ENCODE measurements around the gene SLC26A2. TPM values are rescaled to one million over a fixed set of nuclear protein-coding genes. Genes with fewer than 3 reads are reported as not detected.

SLC26A2 gene
- total RNA-seq, 1 experiment from 2014 or later: 111 TPM

DNA sequence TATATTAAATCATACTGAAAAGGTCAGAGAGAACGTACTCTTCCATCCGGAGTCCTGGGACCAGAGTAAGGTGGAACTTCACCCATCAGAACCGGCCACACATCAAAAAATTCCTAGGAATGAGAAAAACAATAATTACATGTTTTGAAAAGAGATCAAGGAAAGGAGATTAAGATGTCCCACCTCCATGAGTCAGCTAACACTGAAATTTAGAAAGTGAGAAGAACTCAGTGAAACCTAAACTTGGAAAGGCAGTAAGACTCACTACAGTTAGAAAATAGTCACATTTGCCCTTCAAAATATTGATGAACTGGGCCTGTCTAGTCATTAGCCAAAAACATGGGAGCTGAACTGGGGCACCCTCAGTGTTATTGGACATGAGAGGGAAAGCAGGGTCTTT, 39.0 kb upstream of the SLC26A2 start:
- POLR2A ChIA-PET: no interaction called here
- in situ Hi-C loops (cut with HindIII; ENCODE audit: low pct_unique_long_range_greater_than_20kb, low sequenced_read_pairs): no loop called here

GRCh38 chr5:149922950-149923349, 37.6 kb upstream of the SLC26A2 start:
- ChIA-PET POLR2A (interaction anchor here (0.6 kb wide), 1 partner anchor 23 kb away, joined by 7 read pairs; no protein-coding TSS in a partner anchor), CTCF (no interaction called here)
- H3K27ac ChIP-seq (ENCODE audit: low read length): no peak overlapping the region
- no peak overlapping the region for H3K4me3 ChIP-seq (ENCODE audit: low read depth in 2 of 2, low read length in 2 of 2)
- no peaks in the 10 kb centered on the region for H3K27me3 ChIP-seq (ENCODE audit: control insufficient read depth, insufficient read depth, low read length)
- TF ChIP-seq TCF7L2 (IDR thresholded peaks at IDR 0.05; ENCODE audit: low read depth, low read length): no peak
- no peak for TF ChIP-seq SIN3A (IDR thresholded peaks at IDR 0.05; ENCODE audit: borderline replicate concordance, insufficient read depth, low read depth, low read length)
- TF ChIP-seq POLR2AphosphoS5 (IDR thresholded peaks at IDR 0.05; ENCODE audit: low read depth, low read length): no peak
- TF ChIP-seq, protein P1, sequence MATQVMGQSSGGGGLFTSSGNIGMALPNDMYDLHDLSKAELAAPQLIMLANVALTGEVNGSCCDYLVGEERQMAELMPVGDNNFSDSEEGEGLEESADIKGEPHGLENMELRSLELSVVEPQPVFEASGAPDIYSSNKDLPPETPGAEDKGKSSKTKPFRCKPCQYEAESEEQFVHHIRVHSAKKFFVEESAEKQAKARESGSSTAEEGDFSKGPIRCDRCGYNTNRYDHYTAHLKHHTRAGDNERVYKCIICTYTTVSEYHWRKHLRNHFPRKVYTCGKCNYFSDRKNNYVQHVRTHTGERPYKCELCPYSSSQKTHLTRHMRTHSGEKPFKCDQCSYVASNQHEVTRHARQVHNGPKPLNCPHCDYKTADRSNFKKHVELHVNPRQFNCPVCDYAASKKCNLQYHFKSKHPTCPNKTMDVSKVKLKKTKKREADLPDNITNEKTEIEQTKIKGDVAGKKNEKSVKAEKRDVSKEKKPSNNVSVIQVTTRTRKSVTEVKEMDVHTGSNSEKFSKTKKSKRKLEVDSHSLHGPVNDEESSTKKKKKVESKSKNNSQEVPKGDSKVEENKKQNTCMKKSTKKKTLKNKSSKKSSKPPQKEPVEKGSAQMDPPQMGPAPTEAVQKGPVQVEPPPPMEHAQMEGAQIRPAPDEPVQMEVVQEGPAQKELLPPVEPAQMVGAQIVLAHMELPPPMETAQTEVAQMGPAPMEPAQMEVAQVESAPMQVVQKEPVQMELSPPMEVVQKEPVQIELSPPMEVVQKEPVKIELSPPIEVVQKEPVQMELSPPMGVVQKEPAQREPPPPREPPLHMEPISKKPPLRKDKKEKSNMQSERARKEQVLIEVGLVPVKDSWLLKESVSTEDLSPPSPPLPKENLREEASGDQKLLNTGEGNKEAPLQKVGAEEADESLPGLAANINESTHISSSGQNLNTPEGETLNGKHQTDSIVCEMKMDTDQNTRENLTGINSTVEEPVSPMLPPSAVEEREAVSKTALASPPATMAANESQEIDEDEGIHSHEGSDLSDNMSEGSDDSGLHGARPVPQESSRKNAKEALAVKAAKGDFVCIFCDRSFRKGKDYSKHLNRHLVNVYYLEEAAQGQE (IDR thresholded peaks at IDR 0.05; ENCODE audit: insufficient read depth in 1 of 2, low read depth in 2 of 2, low read length in 1 of 2): no peak
- TF ChIP-seq, protein P2, sequence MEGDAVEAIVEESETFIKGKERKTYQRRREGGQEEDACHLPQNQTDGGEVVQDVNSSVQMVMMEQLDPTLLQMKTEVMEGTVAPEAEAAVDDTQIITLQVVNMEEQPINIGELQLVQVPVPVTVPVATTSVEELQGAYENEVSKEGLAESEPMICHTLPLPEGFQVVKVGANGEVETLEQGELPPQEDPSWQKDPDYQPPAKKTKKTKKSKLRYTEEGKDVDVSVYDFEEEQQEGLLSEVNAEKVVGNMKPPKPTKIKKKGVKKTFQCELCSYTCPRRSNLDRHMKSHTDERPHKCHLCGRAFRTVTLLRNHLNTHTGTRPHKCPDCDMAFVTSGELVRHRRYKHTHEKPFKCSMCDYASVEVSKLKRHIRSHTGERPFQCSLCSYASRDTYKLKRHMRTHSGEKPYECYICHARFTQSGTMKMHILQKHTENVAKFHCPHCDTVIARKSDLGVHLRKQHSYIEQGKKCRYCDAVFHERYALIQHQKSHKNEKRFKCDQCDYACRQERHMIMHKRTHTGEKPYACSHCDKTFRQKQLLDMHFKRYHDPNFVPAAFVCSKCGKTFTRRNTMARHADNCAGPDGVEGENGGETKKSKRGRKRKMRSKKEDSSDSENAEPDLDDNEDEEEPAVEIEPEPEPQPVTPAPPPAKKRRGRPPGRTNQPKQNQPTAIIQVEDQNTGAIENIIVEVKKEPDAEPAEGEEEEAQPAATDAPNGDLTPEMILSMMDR (IDR thresholded peaks at IDR 0.05): no peak
- H3K9me3 ChIP-seq (ENCODE audit: control insufficient read depth, insufficient read depth, low read depth, low read length): no peaks in the 10 kb centered on the region
- H3K36me3 ChIP-seq (ENCODE audit: control insufficient read depth, insufficient read depth, low read length): no peaks in the 10 kb centered on the region
- in situ Hi-C loops (cut with HindIII; ENCODE audit: low pct_unique_long_range_greater_than_20kb, low sequenced_read_pairs) (no loop called here), intact Hi-C loops (cut with micrococcal nuclease; ENCODE audit: unreplicated experiment) (no loop called here)
- no peaks in the 10 kb centered on the region for H3K4me1 ChIP-seq (ENCODE audit: control insufficient read depth, insufficient read depth, low read length)
- DNase-seq (ENCODE audit: low read depth, low spot score) (no peak), ATAC-seq (no peak)
- no TSS peak for BruUV-seq (replicated peaks)

More for the DNA sequence above, 39.0 kb upstream of the SLC26A2 start:
- Histone ChIP-seq H3K27ac (ENCODE audit: low read length) (no peak overlapping the region; the same call in 1 of the 2 replicates), H3K9me3 (ENCODE audit: control insufficient read depth, insufficient read depth, low read depth, low read length) (no peaks in the 10 kb centered on the region), H3K4me1 (ENCODE audit: control insufficient read depth, insufficient read depth, low read length) (no peaks in the 10 kb centered on the region), H3K4me3 (ENCODE audit: low read depth in 2 of 2, low read length in 2 of 2) (no peak overlapping the region), H3K36me3 (ENCODE audit: control insufficient read depth, insufficient read depth, low read length) (no peaks in the 10 kb centered on the region), H3K27me3 (ENCODE audit: control insufficient read depth, insufficient read depth, low read length) (no peaks in the 10 kb centered on the region)
- BruUV-seq (replicated peaks): no TSS peak
- no peak for DNase-seq (ENCODE audit: low read depth, low spot score)
- intact Hi-C loops (cut with micrococcal nuclease; ENCODE audit: unreplicated experiment): no loop called here
- CTCF ChIA-PET: no interaction called here
- ATAC-seq: no peak
- TF ChIP-seq POLR2AphosphoS5 (IDR thresholded peaks at IDR 0.05; ENCODE audit: low read depth, low read length) (no peak), SIN3A (IDR thresholded peaks at IDR 0.05; ENCODE audit: borderline replicate concordance, insufficient read depth, low read depth, low read length) (no peak), TCF7L2 (IDR thresholded peaks at IDR 0.05; ENCODE audit: low read depth, low read length) (no peak)
- TF ChIP-seq, protein P2 (IDR thresholded peaks at IDR 0.05): no peak
- TF ChIP-seq, protein P1 (IDR thresholded peaks at IDR 0.05; ENCODE audit: insufficient read depth in 1 of 2, low read depth in 2 of 2, low read length in 1 of 2): no peak

Data from Panc1 (cell line).